IPS-NIHi7 (cell line): ENCODE data around the gene MMP24.
A peak's percentile ranks its signal among the peaks of the same experiment; 100 is the strongest.
"Not testable (repeated sequence)": the region's sequence is repeated elsewhere in the genome, so short reads cannot be mapped to it uniquely, and the experiment has no call there.

Source experiments
- DNase-seq: peaks from one replicate; pipeline ENCODE4 v3.0.0; 2012; ENCODE audit warnings: mixed read lengths; ENCODE audit errors: extremely low spot score

MMP24 gene

GRCh38 chr20:35311409-35311808 is 84.9 kb downstream of the MMP24 start:
- DNase-seq, result no peak

- DNase-seq, result no peak
Observed at GRCh38 chr20:35311822-35312221, 85.3 kb downstream of the MMP24 start.

DNA sequence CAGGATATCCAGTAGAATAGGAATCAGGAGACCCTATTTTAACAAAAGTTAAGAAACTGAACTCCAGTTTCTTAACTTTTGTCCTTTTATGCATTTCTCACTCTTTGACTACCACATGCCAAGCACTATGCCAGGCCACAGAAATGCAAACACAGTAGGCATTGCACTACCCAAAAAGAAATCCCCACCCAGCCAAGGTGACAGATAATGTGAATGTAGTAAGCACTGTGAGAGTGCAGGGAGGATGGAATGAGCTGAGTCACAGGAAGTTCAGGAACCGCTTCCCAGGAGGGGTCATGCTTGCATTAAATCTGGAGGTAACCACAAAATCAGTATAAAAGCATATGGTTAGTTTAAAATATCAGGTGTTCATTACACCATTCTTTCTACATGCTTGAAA is 85.8 kb downstream of the MMP24 start:
- peak; percentile 41 for DNase-seq

- no peak for DNase-seq
Observed at GRCh38 chr20:35314816-35315631, 88.5 kb downstream of the MMP24 start.

DNA sequence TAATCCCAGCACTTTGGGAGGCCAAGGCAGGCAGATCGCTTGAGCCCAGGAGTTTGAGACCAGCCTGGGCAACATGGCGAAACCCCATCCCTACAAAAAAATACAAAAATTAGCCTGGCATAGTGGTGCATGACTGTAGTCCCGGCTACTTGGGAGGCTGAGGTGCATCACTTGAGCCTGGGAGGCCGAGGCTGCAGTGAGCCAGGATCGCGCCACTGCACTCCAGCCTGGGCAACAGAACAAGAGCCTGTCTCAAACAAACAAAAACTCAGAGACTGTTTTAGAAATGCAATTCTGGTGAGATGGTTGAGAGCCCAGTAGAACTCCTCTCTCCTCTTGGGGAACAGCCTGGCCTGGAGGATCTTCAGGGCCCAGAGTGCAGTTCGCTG is 89.1 kb downstream of the MMP24 start:
- not testable (repeated sequence) for DNase-seq

- DNase-seq, result no peak
Observed at GRCh38 chr20:35316086-35316485, 89.6 kb downstream of the MMP24 start.

DNA sequence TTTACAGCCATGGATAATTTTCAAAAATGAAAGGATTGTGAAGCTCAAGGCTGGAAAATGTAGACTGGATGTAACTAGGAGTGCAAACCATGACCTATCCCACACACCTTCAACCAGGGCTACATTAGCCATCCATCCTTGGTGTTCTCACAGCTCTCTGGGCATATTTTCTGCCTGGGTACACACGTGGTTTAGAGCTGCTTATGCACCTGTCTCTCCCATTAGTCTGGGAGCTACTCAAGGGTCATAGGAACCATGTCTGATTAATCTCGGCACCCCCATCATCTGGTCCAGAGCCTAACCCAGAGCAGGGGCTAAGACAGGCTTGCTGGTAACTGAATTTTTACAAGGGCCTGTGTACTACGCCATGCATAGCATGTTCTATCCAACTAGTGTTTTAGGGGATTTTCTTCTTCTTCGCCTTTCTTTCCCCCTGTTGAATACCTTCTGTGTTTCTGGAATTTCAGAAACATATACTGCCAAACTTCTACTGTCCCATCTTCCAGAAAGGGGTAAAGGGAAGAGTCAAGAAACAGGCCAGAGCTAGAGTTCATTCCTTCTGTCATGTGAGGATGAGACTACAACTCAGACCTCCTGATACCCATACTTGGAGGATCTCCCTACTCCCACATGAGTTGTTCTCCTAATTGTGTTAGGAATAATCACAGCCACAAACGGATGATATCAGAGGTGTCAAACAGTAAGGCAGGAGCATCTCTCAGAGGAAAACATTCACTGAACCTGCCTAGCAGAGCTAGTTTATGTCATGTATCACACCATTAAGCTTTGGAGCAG is 91.1 kb downstream of the MMP24 start:
- no peak for DNase-seq

DNA sequence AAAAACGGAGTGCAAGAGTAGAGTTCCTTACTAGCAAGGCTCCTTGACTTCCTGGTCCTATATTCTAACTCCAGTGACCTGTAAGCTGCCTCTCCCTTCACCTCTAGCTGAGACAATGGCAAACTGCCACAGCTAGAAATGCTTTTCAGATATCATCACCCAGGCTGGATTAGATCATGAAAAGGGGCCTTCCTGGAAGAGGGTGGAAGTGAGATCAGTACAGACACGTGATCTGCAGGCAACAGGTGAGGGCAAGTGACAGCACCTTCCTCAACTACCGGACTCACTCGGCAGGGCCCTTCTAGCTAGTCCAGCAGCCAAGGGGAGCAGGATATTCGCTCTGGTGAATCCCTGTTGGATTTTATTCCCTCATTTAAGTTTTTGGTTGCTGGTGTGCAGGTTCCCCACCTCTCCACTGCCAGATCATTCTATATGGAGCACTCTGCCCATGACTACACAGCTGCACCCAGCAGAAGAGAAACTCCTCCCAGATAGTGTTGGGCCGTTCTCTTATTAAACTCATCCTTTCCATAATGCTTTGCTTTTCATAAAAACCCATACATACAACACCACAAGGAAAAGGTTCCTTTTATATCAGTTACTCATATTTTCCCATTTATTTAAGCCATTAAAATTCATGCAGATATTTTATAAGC is 92.1 kb downstream of the MMP24 start:
- no peak for DNase-seq

GRCh38 chr20:35319192-35319870 is 92.8 kb downstream of the MMP24 start:
- DNase-seq, result no peak

GRCh38 chr20:35319871-35320197 is 93.3 kb downstream of the MMP24 start:
- no peak for DNase-seq

GRCh38 chr20:35320396-35321126 is 94.1 kb downstream of the MMP24 start:
- no peak for DNase-seq

- no peak for DNase-seq
Observed at GRCh38 chr20:35325401-35325800, 98.9 kb downstream of the MMP24 start.

DNA sequence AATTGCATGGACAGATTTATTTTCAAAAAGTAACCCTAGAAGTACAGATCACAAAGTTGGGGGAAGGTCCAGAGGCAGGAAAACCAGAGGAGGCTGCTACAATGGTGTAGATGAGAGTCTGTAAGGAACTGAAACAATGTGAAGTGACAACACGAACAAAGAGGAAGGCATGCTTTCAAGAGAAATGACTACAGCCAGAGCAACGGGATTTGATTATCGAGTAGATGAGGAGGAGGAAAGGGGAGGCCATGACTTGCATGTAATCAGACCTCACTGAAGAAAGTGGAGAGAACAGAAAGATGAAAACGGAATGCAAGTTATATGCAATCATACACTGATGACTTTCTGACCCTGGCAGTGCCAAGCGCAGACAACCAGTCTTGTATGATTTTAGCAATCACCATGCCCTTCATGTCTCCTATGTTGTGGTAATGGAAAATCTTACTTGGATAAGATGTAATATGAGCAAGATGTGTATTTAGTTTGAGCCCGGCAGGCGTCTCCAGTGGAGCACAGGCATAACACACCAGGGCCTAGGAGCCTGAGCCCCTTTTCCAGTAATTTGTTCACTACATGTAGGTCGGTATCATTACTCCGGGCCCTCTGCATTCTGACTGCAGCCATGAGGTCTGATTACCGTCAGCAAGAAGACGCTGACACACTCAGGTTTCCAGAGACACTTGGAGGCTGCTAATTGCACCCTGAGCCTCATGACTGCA is 99.7 kb downstream of the MMP24 start:
- DNase-seq, result no peak
